Brain pericyte (primary cell): ENCODE measurements around the gene PPP1R10.
A peak's percentile ranks its signal among the peaks of the same experiment; 100 is the strongest.

Experiments used
- DNase-seq: peaks from one replicate; pipeline ENCODE4 v3.0.0-alpha.2; 2012; ENCODE audit warnings: low read depth, low spot score

The PPP1R10 gene

DNA sequence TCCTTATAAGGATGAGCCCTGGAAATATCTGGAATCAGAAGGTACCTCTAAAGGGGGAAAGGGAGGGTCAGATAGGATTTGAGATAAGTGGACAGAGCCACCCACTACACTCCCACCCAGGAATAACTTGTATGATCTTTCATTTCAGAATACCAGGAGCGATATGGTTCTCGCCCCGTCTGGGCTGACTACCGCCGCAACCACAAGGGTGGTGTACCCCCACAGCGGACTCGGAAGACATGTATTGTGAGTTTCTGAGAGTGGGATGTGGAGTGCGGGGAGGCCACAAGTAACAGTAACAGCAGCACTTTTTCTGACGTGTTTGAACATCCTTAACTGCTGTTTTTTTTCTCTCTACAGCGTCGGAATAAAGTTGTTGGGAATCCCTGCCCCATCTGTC lies 2.5 kb upstream of the PPP1R10 start:
- DNase-seq, result no peak

- DNase-seq, result no peak
Observed at GRCh38 chr6:30618270-30618797, 1.3 kb upstream of the PPP1R10 start.

DNA sequence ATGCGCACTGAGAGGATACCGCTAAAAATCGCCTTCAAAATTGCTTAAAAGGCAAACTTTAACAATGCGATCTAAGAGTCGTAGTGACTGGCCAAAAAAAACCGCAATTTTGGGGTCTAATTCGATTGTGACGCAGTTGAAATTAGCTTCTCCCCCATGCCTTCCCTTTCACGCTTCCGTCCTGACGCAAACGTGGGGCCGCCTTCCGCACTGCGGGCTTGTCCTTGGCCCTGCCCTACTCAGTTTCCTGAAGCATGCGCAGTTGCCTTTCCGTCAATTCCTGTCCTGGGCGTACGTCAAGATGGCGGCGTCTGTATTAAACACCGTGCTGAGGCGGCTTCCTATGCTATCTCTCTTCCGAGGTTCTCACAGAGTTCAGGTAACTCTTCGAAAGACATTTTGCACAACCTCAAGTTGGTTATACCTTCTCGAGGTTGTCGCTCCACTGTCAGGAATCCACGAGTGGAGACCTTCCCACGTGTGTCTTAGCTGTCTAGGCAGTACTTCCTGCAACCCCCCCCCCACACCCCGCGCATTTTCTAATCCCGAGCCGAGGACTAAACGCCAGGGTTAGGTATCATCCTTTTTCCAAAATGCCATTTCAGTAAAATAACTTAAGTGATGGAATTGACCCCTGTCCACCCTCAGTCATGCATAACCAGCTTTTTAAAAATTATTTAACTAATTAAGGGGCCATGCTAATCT lies 674 bp upstream of the PPP1R10 start, which contains the start of gene MRPS18B:
Gene MRPS18B, plus strand, starts transcription at position 276 of the 705 bp plus-strand sequence. Its CDS starts 26 bp downstream, at position 302.
- peak; percentile 97 for DNase-seq

DNA sequence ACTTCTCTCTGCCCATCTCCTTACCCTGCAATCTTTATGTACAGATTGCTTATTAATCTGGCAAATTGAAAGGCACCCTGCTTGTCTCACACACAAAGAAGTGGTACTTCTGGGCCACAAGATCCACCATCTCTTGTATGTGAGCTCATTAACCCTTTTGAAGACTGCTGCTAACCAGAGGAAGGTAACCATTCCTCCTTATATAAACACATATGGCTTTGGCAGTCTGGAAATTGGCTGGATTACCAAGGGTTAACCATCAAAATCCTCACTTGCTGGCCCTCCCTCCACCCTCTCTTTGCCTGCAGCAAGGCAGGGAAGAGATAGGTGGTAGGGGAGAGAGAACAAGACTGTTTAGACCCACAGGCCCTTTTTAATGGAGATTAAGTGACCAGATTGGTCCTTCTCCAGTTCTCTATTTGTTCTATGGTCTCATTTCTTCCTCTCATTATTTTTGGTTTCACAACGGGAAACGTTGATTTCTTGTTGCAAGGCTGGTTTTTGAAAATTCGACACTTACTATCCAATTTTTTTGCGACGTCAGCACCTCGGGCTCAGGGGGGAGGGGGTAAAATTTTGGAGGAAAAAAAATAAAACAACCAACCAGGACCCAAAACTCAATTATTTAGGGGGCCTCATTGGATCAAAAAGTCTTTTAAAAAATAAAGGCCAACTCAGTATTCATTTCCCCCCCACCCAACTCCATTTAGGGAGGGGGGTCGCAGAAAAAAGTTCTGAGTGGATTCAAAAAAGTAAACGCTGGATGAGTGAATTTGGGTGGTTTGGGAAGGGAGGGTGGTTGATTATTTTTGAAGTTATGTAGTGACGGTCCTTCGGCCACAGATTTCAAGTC lies 859 bp downstream of the PPP1R10 start:
- no peak for DNase-seq

- DNase-seq, result peak; percentile 67
Observed at GRCh38 chr6:30615219-30615957, 1.7 kb downstream of the PPP1R10 start.

DNA sequence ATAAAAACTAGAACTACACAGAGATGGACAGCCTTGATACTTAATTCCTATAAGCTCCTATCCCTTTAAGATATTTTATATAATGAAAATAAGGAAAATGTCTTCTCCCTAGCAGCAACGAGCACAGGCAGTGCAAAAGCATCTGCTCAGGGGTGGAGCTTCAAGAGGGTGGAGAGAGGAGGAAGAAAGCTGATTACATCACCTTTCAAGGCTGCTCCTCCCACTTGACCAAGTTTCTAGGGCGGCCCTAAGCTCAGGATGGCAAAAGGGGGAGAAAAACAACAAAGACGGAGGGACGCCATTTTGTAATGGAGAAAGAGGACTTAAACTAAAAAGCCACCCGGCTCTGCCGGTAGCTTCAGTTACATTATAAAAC lies 2.2 kb downstream of the PPP1R10 start:
- DNase-seq, result peak; percentile 92

DNA sequence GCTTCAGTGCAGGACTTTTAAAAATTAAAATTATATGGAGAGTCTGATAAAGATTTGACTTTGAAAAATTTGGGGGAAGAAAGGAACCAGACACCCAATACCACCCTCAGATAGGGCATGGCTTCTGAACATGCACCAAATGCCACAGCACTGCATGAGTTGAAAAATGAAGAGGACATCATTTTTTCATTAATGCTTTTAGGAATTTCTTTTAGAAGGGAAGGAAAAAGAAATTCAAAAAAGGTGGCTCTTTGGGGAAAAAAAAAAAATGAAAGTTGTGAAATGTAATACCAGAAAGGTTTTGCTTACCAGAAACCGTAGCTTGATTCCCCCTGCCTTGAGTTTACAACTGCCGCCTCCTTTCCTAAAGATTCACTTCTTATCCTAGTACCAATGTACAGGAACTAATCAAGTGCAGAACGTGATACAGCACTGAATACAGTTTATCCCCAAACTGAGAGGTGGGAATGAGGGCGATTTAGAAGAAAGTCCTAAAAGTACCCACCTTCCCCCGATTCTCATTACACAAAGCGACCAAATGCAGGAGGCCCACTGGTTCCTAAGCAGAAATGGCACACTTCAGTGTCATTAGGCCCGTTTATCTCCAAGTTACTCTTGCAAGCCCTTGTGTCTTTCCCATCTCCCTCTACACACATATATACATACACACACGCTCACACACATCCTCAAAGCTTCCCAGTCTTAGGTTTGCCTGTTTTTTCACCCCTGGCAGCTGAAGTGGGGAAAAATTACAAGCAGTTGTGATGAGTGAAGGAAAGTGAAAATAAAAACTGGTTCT lies 2.8 kb downstream of the PPP1R10 start:
- DNase-seq, result no peak

- DNase-seq, result no peak
Observed at GRCh38 chr6:30613251-30614043, 3.6 kb downstream of the PPP1R10 start.

- no peak for DNase-seq
Observed at GRCh38 chr6:30612687-30613248, 4.3 kb downstream of the PPP1R10 start.

DNA sequence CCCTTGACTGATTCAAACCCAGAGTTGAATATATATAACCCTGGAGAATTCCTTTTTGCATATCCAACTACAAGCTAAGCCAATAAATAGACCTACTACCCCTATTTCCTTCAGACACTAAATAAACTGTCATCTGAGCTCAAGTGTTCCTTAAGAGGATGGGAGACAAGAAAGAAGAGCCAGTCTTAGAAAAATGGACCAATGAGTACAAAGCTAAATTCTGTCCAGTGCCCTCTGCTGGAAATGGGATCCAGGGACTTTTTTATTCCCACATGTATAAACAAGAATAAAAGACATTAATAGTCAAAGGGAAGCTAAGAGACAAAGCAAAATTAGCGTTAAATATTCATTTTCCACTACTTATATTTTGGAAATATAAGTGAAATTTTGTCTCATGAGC lies 4.8 kb downstream of the PPP1R10 start:
- no peak for DNase-seq

GRCh38 chr6:30611856-30612194 lies 5.2 kb downstream of the PPP1R10 start:
- DNase-seq, result no peak

DNA sequence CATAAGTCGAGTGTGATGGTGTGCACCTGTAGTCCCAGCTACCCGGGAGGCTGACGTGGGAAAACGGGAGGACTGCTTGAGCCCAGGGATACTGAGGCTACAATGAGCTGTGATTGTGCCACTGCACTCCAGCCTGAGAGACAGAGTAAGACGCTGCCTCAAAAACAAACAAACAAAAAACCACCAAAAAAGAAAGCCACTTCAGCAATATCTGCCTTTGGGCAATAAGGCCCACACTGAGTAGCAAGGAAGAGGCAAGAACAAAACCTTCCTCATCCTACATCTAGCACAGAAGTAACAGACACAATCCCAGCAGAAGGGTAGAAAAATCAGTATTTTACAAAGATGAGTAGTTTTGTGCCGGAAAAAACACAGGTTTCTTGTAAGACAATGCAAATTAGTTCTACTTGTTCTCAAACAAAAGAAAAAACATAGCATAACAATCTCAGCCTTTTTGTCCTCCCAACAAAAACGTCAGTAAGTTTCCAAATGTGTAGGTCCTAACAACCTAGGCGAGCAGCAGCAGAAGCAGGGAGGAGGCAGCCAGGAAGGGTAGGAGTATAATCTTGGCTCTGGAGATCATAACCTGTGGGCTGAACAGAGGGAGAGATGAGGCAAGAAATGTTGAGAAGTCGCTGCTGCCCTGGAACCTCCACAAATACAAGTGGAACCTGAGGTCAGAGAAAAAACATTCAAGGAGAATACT lies 5.7 kb downstream of the PPP1R10 start:
- DNase-seq, result no peak

DNA sequence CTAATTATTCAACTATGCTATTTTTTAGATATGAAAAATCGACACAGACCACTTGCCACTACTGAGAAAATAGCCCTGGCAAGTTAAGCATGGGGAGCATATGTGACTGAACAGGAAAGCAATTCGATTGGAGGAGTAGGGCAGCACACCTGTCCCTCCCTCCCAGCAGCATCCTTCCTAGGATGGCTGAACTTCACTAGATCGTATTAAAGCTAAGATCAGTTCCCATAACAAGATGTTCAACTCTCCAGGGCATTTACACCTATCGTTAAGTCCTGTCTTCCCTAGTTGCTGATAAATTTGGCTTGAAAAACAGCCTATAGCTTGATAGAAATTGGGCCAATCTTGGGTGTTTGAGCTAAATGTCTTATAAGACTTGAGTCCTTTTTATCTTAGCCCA lies 7.0 kb downstream of the PPP1R10 start:
- no peak for DNase-seq

DNA sequence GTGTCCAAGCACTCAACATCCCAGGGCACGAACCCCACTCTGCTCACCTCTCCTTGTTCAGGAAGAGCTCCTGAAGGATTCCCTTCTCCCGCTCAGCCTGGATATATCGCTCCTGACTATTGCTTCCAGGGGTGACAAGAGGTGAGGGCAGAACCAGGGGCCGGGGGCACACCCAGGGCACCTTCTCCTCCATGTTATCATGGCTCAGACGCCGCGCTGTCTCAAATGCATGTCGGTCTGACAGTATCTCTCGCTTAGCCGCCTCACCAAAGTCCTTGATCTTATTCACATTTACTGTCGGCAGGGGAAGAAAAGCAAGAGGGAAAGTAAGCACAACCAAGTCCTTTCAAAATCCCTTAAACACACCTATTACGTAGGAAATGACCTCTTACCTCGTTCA lies 13.1 kb downstream of the PPP1R10 start:
- DNase-seq, result no peak

GRCh38 chr6:30601815-30602641 lies 15.0 kb downstream of the PPP1R10 start:
- DNase-seq, result no peak

DNA sequence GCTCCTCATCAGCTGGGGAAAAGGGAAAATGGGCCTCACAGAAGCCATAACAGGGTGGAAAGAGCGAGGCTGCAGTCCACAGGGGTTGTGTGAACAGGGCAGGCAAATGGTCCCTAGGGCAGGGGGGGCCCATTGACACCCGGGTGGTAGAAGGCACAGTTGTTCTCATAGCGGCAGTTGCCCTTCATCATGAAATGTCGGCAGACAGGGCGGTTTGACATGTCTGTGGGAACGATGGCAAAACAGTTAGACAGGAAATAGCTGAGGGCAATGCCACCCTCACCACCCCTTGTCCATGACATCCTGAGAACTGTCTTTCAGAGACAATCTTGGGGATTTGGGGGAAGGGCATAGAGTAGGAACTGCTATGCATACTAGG lies 15.6 kb downstream of the PPP1R10 start:
- DNase-seq, result no peak

DNA sequence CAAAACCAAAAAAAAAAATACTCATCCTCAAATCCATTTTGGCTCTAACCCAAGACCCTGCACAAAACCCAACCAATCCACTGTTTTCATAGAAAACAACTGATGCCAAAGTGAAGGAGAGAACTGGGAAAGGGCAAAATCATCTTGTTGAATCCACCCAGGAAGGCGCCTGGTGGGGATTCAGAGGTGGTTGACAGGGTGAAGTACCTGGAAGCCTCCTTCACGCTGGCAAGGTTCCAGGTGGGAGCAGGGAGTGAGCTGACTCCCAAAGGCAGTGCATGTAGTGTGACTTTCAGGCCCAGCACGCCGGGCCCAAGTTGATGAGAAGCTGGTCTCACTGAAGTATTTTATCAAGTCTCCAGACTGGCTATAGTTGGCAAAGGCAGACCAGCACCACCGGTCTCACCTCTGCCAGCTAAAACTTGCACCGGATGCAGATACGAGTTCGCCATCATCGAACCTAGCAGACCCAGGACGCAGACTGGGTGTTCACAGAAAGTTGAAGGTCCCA lies 16.5 kb downstream of the PPP1R10 start:
- DNase-seq, result no peak

DNA sequence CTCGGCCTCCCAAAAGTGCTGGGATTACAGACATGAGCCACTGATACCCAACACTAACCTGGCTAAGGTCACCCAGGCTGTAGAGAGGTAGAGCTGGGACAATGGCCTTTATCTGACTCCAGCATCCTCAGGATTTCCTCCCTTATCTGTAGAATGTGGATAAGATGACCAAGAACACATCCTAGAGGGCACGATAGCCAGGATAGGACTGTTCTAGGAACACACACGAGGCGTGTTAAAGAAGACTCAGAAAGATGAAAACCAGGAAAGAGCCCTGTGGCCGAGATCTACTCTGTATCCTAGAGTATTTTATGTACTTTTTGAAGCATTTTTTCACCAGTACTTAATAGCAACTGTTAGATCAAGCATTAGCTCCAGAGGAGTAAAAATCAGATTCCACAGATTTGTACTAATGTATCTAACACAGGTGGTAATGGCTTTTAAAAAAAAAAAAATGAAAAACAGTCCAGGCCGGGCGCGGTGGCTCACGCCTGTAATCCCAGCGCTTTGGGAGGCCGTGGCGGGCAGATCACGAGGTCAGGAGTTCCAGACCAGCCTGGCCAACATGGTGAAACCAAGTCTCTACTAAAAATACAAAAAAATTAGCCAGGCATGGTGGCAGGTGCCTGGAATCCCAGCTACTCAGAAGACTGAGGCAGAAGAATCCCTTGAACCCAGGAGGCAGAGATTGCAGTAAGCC lies 17.3 kb downstream of the PPP1R10 start:
- DNase-seq, result no peak
